Spleen (tissue), 11 donors: ENCODE measurements around the gene NR3C1. TPM values are rescaled to one million over a fixed set of nuclear protein-coding genes. Genes with fewer than 3 reads are reported as not detected.

ENCODE experiments used
- DNase-seq: peaks from one replicate; pipeline ENCODE4 v3.0.0-alpha.2; 2020
- H3K27ac ChIP-seq, 8 donors: fragments of 200-600 bp; sonication (generic) in 7 of 8; 1 replicate in 4 of 8; 2 replicates in 4 of 8; pipeline versions ENCODE4 v1.5.0 to v1.8.0; 2016 to 2021; ENCODE audit warnings: inconsistent platforms in 4 of 8, mild to moderate bottlenecking in 4 of 8, moderate library complexity in 1 of 8
- H3K27me3 ChIP-seq, 7 donors: fragments of 200-600 bp; sonication (generic) in 6 of 7; replicated peaks in 1 of 7; 1 replicate in 4 of 7; 2 replicates in 3 of 7; pipeline versions ENCODE4 v1.5.0 to v1.8.0; 2016 to 2021; ENCODE audit warnings: inconsistent platforms in 3 of 7, mild to moderate bottlenecking in 1 of 7
- H3K36me3 ChIP-seq, 6 donors: fragments of 200-600 bp; sonication (generic) in 5 of 6; 1 replicate in 4 of 6; 2 replicates in 2 of 6; pipeline versions ENCODE4 v1.5.0 to v1.8.0; 2016 to 2021; ENCODE audit warnings: inconsistent platforms in 2 of 6
- H3K4me1 ChIP-seq, 6 donors: fragments of 200-600 bp; sonication (generic) in 5 of 6; 1 replicate in 3 of 6; 2 replicates in 3 of 6; pipeline versions ENCODE4 v1.5.0 to v1.8.0; 2016 to 2021; ENCODE audit warnings: inconsistent platforms in 3 of 6
- H3K4me3 ChIP-seq, 8 donors: fragments of 200-600 bp; sonication (generic) in 7 of 8; 1 replicate in 4 of 8; 2 replicates in 4 of 8; pipeline versions ENCODE4 v1.5.0 to v1.8.0; 2016 to 2021; ENCODE audit warnings: inconsistent platforms in 4 of 8, mild to moderate bottlenecking in 4 of 8, moderate library complexity in 2 of 8
- H3K9me3 ChIP-seq, 8 donors: fragments of 200-600 bp; sonication (generic) in 7 of 8; 1 replicate in 4 of 8; 2 replicates in 4 of 8; pipeline versions ENCODE4 v1.5.0 to v1.8.0; 2016 to 2021; ENCODE audit warnings: inconsistent platforms in 4 of 8
- CTCF ChIP-seq, 11 experiments: fragments of 200-600 bp in 7 of 11; fragments of 450-650 bp in 4 of 11; sonication (generic) in 4 of 11; IDR thresholded peaks in 8 of 11; conservative IDR thresholded peaks in 3 of 11; 1 replicate in 7 of 11; 2 replicates in 4 of 11; pipeline versions ENCODE4 v1.4.0 to v1.8.0; 2016 to 2021; ENCODE audit warnings: antibody characterized with exemption in 11 of 11, inconsistent platforms in 4 of 11, mild to moderate bottlenecking in 1 of 11
- POLR2A ChIP-seq, 3 donors: fragments of 450-650 bp; IDR thresholded peaks; one replicate each; pipeline ENCODE4 v1.5.1; 2017; ENCODE audit warnings: antibody characterized with exemption in 3 of 3, mild to moderate bottlenecking in 1 of 3
- POLR2AphosphoS5 ChIP-seq, 3 donors: sonication (generic); formaldehyde crosslinking; IDR thresholded peaks; one replicate each; pipeline ENCODE4 v1.5.1; 2017; ENCODE audit warnings: antibody characterized with exemption in 3 of 3
- WGBS, 5 donors: extraction: QIAGEN DNeasy Blood & Tissue Kit in 3 of 5; methylation state at CpG; one replicate each; pipeline versions ENCODE4 v1.1.5 to v1.1.7; 2013 to 2018; 5-methylcytosine and 5-hydroxymethylcytosine counted together
- intact Hi-C: fragments of 100-400 bp; cut with DNase I; formaldehyde crosslinking; loops from one replicate; pipeline ENCODE4 v1.15.0; 2023; ENCODE audit warnings: low total_unique reads
- polyA plus RNA-seq, 3 donors: library from polyadenylated mRNA; stranded (reverse); fragments of 200-250 nt; gene quantifications; one replicate each; pipeline ENCODE4 v1.2.1, GENCODE V29; 2013
- total RNA-seq, 7 donors: library from RNA; depleted of rRNA in 3 of 7; stranded (reverse); fragments of >200 nt in 3 of 7; fragmentation: NEBNext Ultra II Directional in 4 of 7; extraction: Animal tissue kit (Norgen Biotek cat#: 25700) in 4 of 7; gene quantifications; one replicate each; pipeline versions ENCODE4 v1.1.0 to v1.2.1, GENCODE V29; 2016 to 2021
- donor health status: healthy with polysubstance abuse.
- donor health status: DM: no; HTN: no; CAD: no; lungs with moderate emphysema.
- donor health status: DM: no; HTN: no; CAD: no.
- donor health status: Bipolar disorder and iron deficiency.
- donor health status: healthy.
- donor health status: DM: no; HTN: no; CAD: no.
- donor health status: DM: yes; HTN: yes; CAD: no.

NR3C1 gene
- total and polyA plus RNA-seq, 10 donors: 18.2 to 97.8 (median 71.2) TPM

- Histone ChIP-seq H3K27ac (peak overlapping the region in 1 of 8 donors; percentile 27), H3K9me3 (no peaks in the 10 kb centered on the region), H3K4me1 (peaks cover 13 to 69% (median 32%) of the 10 kb centered on the region in 6 donors), H3K4me3 (peak overlapping the region in 1 of 8 donors; percentile 25), H3K36me3 (no peaks in the 10 kb centered on the region), H3K27me3 (no peaks in the 10 kb centered on the region)
- intact Hi-C loops: no loop called here
- 85 to 95% (median 93%) methylated on average over 7 of the region's 7 CpGs for WGBS, 5 donors
- TF ChIP-seq POLR2A (IDR thresholded peaks at IDR 0.05) (no peak), CTCF (IDR thresholded peaks at IDR 0.05 in 8 of 11, conservative IDR thresholded peaks at IDR 0.05 in 3 of 11) (no peak), POLR2AphosphoS5 (IDR thresholded peaks at IDR 0.05) (no peak)
- DNase-seq: no peak
Measured at GRCh38 chr5:143432658-143433239, 29.3 kb upstream of the NR3C1 start.

- WGBS, 5 donors: 76 to 84% (median 84%) methylated on average over 2 of the region's 2 CpGs
- intact Hi-C loops: no loop called here
- H3K27ac ChIP-seq: peak overlapping the region in 1 of 8 donors; percentile 4
Measured at GRCh38 chr5:143431789-143432188, 28.3 kb upstream of the NR3C1 start.

GRCh38 chr5:143428738-143429420 lies 25.4 kb upstream of the NR3C1 start:
- TF ChIP-seq POLR2A (IDR thresholded peaks at IDR 0.05) (no peak), POLR2AphosphoS5 (IDR thresholded peaks at IDR 0.05) (no peak), CTCF (IDR thresholded peaks at IDR 0.05 in 8 of 11, conservative IDR thresholded peaks at IDR 0.05 in 3 of 11) (no peak)
- Histone ChIP-seq H3K27ac (peak overlapping the region in 4 of 8 donors; percentile 9 to 56 (median 49)), H3K4me1 (peaks cover 0 to 36% (median 11%) of the 10 kb centered on the region in 6 donors), H3K27me3 (no peaks in the 10 kb centered on the region), H3K9me3 (no peaks in the 10 kb centered on the region), H3K4me3 (no peak overlapping the region), H3K36me3 (no peaks in the 10 kb centered on the region)
- DNase-seq: no peak
- intact Hi-C loops: no loop called here
- WGBS, 5 donors: 80 to 93% (median 88%) methylated on average over 2 of the region's 2 CpGs

More at GRCh38 chr5:143431789-143432188, 28.3 kb upstream of the NR3C1 start:
- no peaks in the 10 kb centered on the region for H3K27me3 ChIP-seq
- H3K4me1 ChIP-seq: peaks cover 13 to 65% (median 34%) of the 10 kb centered on the region in 6 donors
- H3K4me3 ChIP-seq: peak overlapping the region in 1 of 8 donors; percentile 25
- no peak for DNase-seq
- no peaks in the 10 kb centered on the region for H3K36me3 ChIP-seq
- no peak for TF ChIP-seq CTCF (IDR thresholded peaks at IDR 0.05 in 8 of 11, conservative IDR thresholded peaks at IDR 0.05 in 3 of 11)
- TF ChIP-seq POLR2A (IDR thresholded peaks at IDR 0.05): no peak
- no peak for TF ChIP-seq POLR2AphosphoS5 (IDR thresholded peaks at IDR 0.05)
- H3K9me3 ChIP-seq: no peaks in the 10 kb centered on the region

DNA sequence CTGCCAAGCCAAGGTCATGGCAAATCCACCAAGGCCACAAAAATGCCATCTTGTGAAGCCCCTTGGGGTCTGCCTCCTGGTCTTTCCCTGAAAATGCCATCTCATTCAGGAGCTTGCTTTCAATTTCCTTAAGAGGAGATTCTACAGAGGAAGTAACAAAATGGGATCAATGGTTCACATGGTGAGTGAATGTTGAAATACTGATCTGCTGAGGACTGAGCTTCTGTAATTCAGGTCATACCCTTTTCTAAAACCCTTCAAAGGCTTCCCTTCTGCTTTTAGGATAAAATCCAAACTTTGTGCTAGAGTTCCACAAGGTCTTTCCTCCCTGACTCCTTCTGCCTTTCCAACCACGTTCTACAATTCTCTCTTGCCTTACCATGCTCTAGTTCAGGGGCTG lies 24.7 kb upstream of the NR3C1 start:
- no peak overlapping the region for H3K4me3 ChIP-seq
- DNase-seq: no peak
- WGBS, 5 donors: 63 to 82% (median 82%) methylated on average over 1 of the region's 1 CpG
- H3K36me3 ChIP-seq: no peaks in the 10 kb centered on the region
- intact Hi-C loops: no loop called here
- peaks cover 0 to 30% (median 8%) of the 10 kb centered on the region in 6 donors for H3K4me1 ChIP-seq
- no peak for TF ChIP-seq CTCF (IDR thresholded peaks at IDR 0.05 in 8 of 11, conservative IDR thresholded peaks at IDR 0.05 in 3 of 11)
- TF ChIP-seq POLR2AphosphoS5 (IDR thresholded peaks at IDR 0.05): no peak
- no peak for TF ChIP-seq POLR2A (IDR thresholded peaks at IDR 0.05)
- no peaks in the 10 kb centered on the region for H3K27me3 ChIP-seq
- H3K9me3 ChIP-seq: no peaks in the 10 kb centered on the region
- peak overlapping the region in 4 of 8 donors; percentile 9 to 56 (median 49) for H3K27ac ChIP-seq
